Brain microvascular endothelial cell (primary cell): ENCODE results near the gene CC2D1B.
A peak's percentile ranks its signal among the peaks of the same experiment; 100 is the strongest.

ENCODE experiments used
- DNase-seq: peaks from one replicate; pipeline ENCODE4 v3.0.0-alpha.2; 2020
- H3K27ac ChIP-seq: fragments of 250-450 bp; sonication (Bioruptor Pico); 2 replicates; pipeline ENCODE4 v1.5.1; 2020; ENCODE audit warnings: mild to moderate bottlenecking, moderate library complexity
- H3K27me3 ChIP-seq: fragments of 250-450 bp; sonication (Bioruptor Pico); replicated peaks from 2 replicates; pipeline ENCODE4 v1.5.1; 2020; ENCODE audit warnings: mild to moderate bottlenecking
- H3K36me3 ChIP-seq: fragments of 250-450 bp; sonication (Bioruptor Pico); replicated peaks from 2 replicates; pipeline ENCODE4 v1.5.1; 2020; ENCODE audit warnings: mild to moderate bottlenecking
- H3K4me3 ChIP-seq: 2 replicates; pipeline ENCODE4 v1.5.1; 2011; ENCODE audit warnings: low read depth, mild to moderate bottlenecking, control low read depth, low read length, moderate library complexity
- CTCF ChIP-seq: IDR thresholded peaks from 2 replicates; pipeline ENCODE4 v1.5.1; 2011; ENCODE audit warnings: low read depth, mild to moderate bottlenecking, moderate library complexity, low read length, control low read depth, inconsistent platforms; ENCODE audit errors: missing control alignments
- in situ Hi-C: cut with HindIII; loops from 2 replicates; pipeline ENCODE4 v1.10.0; 2017; ENCODE audit warnings: low sequenced_read_pairs, low pct_ligation_motif_present

Gene CC2D1B

GRCh38 chr1:52356818-52357355 is 9.1 kb downstream of the CC2D1B start:
- H3K27me3 ChIP-seq = no peaks in the 10 kb centered on the region
- H3K4me3 ChIP-seq = no peak overlapping the region
- no peak overlapping the region for H3K27ac ChIP-seq
- TF ChIP-seq CTCF = no peak
- in situ Hi-C loops = no loop called here
- peaks cover 96% of the 10 kb centered on the region for H3K36me3 ChIP-seq
- DNase-seq = no peak

GRCh38 chr1:52355847-52356505 is 10.0 kb downstream of the CC2D1B start:
- H3K27ac ChIP-seq = no peak overlapping the region
- no peak overlapping the region for H3K4me3 ChIP-seq
- in situ Hi-C loops = no loop called here
- no peaks in the 10 kb centered on the region for H3K27me3 ChIP-seq
- no peak for TF ChIP-seq CTCF
- no peak for DNase-seq
- H3K36me3 ChIP-seq = peaks cover 87% of the 10 kb centered on the region

GRCh38 chr1:52355436-52355835 is 10.6 kb downstream of the CC2D1B start:
- H3K36me3 ChIP-seq = peaks cover 85% of the 10 kb centered on the region
- DNase-seq = no peak
- no peak for TF ChIP-seq CTCF
- H3K27ac ChIP-seq = no peak overlapping the region
- in situ Hi-C loops = no loop called here
- H3K4me3 ChIP-seq = no peak overlapping the region
- H3K27me3 ChIP-seq = no peaks in the 10 kb centered on the region

- in situ Hi-C loops = no loop called here
- Histone ChIP-seq H3K27ac (no peak overlapping the region), H3K4me3 (no peak overlapping the region), H3K27me3 (no peaks in the 10 kb centered on the region), H3K36me3 (peaks cover 58% of the 10 kb centered on the region)
- no peak for DNase-seq
- TF ChIP-seq CTCF = no peak
Measured at GRCh38 chr1:52352690-52353089, 13.3 kb downstream of the CC2D1B start.

GRCh38 chr1:52348704-52349300 is 17.2 kb downstream of the CC2D1B start:
- H3K27ac ChIP-seq = no peak overlapping the region
- TF ChIP-seq CTCF = peak; percentile 73
- peak; percentile 38 for DNase-seq
- H3K27me3 ChIP-seq = no peaks in the 10 kb centered on the region
- H3K4me3 ChIP-seq = no peak overlapping the region
- H3K36me3 ChIP-seq = peaks cover 20% of the 10 kb centered on the region
- in situ Hi-C loops = no loop called here
